ENCODE data around the gene CNEP1R1. TPM values are rescaled to one million over a fixed set of nuclear protein-coding genes. Genes with fewer than 3 reads are reported as not detected.

Gene CNEP1R1
- total RNA-seq, 1 experiment from 2014 or later: 14.6 TPM

DNA sequence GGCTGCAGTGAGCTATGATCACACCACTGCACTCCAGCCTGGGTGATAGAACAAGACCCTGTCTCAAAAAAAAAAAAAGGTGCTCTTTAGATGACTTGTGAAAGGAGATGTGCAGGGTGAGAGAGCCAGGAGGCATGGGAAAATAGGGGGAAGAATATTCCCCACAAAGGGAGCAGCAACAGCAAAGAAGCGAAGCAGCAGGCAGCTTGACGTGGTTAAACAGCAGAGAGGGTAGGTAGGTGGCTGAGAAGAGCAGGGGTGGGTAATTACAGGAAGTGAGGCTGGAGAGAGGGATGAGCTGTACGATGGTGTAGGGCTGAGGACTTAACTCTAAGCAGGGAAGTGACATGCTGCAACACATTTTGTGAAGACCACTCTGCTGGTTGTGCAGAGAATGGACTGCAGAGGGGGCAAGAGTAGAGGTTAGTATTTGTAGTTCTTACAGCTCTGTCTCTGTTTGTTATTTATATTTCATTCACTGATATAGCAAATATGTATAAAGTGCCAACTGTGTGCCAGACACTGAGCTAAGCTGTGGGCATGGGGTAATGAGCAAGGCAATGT lies 42.3 kb downstream of the CNEP1R1 start:
- H3K4me2 ChIP-seq (ENCODE audit: low read length): peak overlapping the region; percentile 91
- H4K20me1 ChIP-seq (ENCODE audit: insufficient read depth): no peaks in the 10 kb centered on the region
- H3K4me3 ChIP-seq (replicated peaks in 1 of 2; ENCODE audit: low read depth in 1 of 2, low read length in 2 of 2): peak overlapping the region; percentile 79 to 81; a peak in 3 of 4 replicates
- no TSS peak for BruUV-seq (replicated peaks)
- TF ChIP-seq SIN3A (IDR thresholded peaks at IDR 0.05; ENCODE audit: low read depth) (no peak), ZNF274 (IDR thresholded peaks at IDR 0.05; ENCODE audit: low read depth, low read length) (no peak), RAD21 (IDR thresholded peaks at IDR 0.05; ENCODE audit: low read depth) (peak; percentile 54)
- TF ChIP-seq, protein P1, sequence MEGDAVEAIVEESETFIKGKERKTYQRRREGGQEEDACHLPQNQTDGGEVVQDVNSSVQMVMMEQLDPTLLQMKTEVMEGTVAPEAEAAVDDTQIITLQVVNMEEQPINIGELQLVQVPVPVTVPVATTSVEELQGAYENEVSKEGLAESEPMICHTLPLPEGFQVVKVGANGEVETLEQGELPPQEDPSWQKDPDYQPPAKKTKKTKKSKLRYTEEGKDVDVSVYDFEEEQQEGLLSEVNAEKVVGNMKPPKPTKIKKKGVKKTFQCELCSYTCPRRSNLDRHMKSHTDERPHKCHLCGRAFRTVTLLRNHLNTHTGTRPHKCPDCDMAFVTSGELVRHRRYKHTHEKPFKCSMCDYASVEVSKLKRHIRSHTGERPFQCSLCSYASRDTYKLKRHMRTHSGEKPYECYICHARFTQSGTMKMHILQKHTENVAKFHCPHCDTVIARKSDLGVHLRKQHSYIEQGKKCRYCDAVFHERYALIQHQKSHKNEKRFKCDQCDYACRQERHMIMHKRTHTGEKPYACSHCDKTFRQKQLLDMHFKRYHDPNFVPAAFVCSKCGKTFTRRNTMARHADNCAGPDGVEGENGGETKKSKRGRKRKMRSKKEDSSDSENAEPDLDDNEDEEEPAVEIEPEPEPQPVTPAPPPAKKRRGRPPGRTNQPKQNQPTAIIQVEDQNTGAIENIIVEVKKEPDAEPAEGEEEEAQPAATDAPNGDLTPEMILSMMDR (IDR thresholded peaks at IDR 0.05 in 2 of 3, conservative IDR thresholded peaks at IDR 0.05 in 1 of 3; ENCODE audit: borderline replicate concordance in 1 of 3, insufficient read depth in 1 of 3, low read depth in 2 of 3, low read length in 2 of 3): peak; percentile 23 to 51 (median 48); a peak in 5 of 6 replicates
- H3K9me2 ChIP-seq (ENCODE audit: insufficient read depth): no peaks in the 10 kb centered on the region
- no peaks in the 10 kb centered on the region for H3K27me3 ChIP-seq (ENCODE audit: insufficient read depth, low read length)
- ATAC-seq (no peak), DNase-seq (ENCODE audit: low read depth, low spot score) (peak; percentile 22)
- no peaks in the 10 kb centered on the region for H3K9me3 ChIP-seq (ENCODE audit: control insufficient read depth in 1 of 2, insufficient read depth in 1 of 2, low read depth in 1 of 2, low read length in 2 of 2)
- RAD21 ChIA-PET (ENCODE audit: low non-redundant PET in 1 of 2, low total read pairs in 2 of 2, uncharacterized antibody in 2 of 2, unreplicated experiment in 2 of 2): interaction anchor here (0.9 to 1.1 kb wide), 1 partner anchor 143 kb away, joined by 5 to 6 read pairs; no protein-coding TSS in a partner anchor
- H3K9ac ChIP-seq (ENCODE audit: low read length): no peak overlapping the region
- peaks cover 8 to 18% of the 10 kb centered on the region in 2 experiments for H3K36me3 ChIP-seq (ENCODE audit: control insufficient read depth in 1 of 2, insufficient read depth in 2 of 2, low read length in 2 of 2)
- peaks cover 0 to 14% of the 10 kb centered on the region in 2 experiments; a peak in 2 of 4 replicates for H3K4me1 ChIP-seq (ENCODE audit: control insufficient read depth in 1 of 2, insufficient read depth in 2 of 2, low read length in 2 of 2)
- CTCF ChIA-PET: interaction anchor here (2.6 to 3.0 kb wide), 2 partner anchors 42 to 143 kb away, joined by 14 to 24 read pairs; partner anchors contain the start of gene CNEP1R1
- no peak overlapping the region for H2AFZ ChIP-seq (ENCODE audit: low read depth, low read length, poor library complexity, severe bottlenecking)
- intact Hi-C loops (cut with micrococcal nuclease): loop anchor here (1.0 to 2.0 kb wide), 2 partner anchors 85 to 143 kb away; partner anchors contain the start of gene TENT4B
- POLR2A ChIA-PET: no interaction called here
- H3K79me2 ChIP-seq (ENCODE audit: insufficient read depth, low read length): peaks cover 36% of the 10 kb centered on the region
- no peak overlapping the region for H3K27ac ChIP-seq (ENCODE audit: low read depth, low read length)

GRCh38 chr16:50068550-50068949 lies 43.5 kb downstream of the CNEP1R1 start:
- Histone ChIP-seq H3K9ac (ENCODE audit: low read length) (no peak overlapping the region), H3K27ac (ENCODE audit: low read depth, low read length) (no peak overlapping the region), H3K9me3 (ENCODE audit: control insufficient read depth in 1 of 2, insufficient read depth in 1 of 2, low read depth in 1 of 2, low read length in 2 of 2) (no peaks in the 10 kb centered on the region), H3K27me3 (ENCODE audit: insufficient read depth, low read length) (no peaks in the 10 kb centered on the region), H3K36me3 (ENCODE audit: control insufficient read depth in 1 of 2, insufficient read depth in 2 of 2, low read length in 2 of 2) (peaks cover 8 to 21% of the 10 kb centered on the region in 2 experiments), H3K4me1 (ENCODE audit: control insufficient read depth in 1 of 2, insufficient read depth in 2 of 2, low read length in 2 of 2) (peaks cover 0 to 14% of the 10 kb centered on the region in 2 experiments; a peak in 2 of 4 replicates), H3K4me3 (replicated peaks in 1 of 2; ENCODE audit: low read depth in 1 of 2, low read length in 2 of 2) (no peak overlapping the region), H3K4me2 (ENCODE audit: low read length) (no peak overlapping the region), H2AFZ (ENCODE audit: low read depth, low read length, poor library complexity, severe bottlenecking) (no peak overlapping the region), H3K79me2 (ENCODE audit: insufficient read depth, low read length) (peaks cover 40% of the 10 kb centered on the region), H3K9me2 (ENCODE audit: insufficient read depth) (no peaks in the 10 kb centered on the region), H4K20me1 (ENCODE audit: insufficient read depth) (no peaks in the 10 kb centered on the region)
- intact Hi-C loops (cut with micrococcal nuclease): no loop called here
- ChIA-PET POLR2A (no interaction called here), CTCF (interaction anchor here (3.0 kb wide), 1 partner anchor 142 kb away, joined by 24 read pairs; no protein-coding TSS in a partner anchor), RAD21 (ENCODE audit: low non-redundant PET in 1 of 2, low total read pairs in 2 of 2, uncharacterized antibody in 2 of 2, unreplicated experiment in 2 of 2) (no interaction called here)
- no peak for ATAC-seq
- no peak for DNase-seq (ENCODE audit: low read depth, low spot score)
- no TSS peak for BruUV-seq (replicated peaks)
- TF ChIP-seq SP1 (IDR thresholded peaks at IDR 0.05; ENCODE audit: low read depth) (no peak), POLR2A (IDR thresholded peaks at IDR 0.05; ENCODE audit: borderline replicate concordance, extremely low read depth, insufficient read depth, insufficient read length) (no peak), ELF1 (IDR thresholded peaks at IDR 0.05; ENCODE audit: borderline replicate concordance, low read depth) (no peak), TCF7L2 (IDR thresholded peaks at IDR 0.05; ENCODE audit: borderline replicate concordance, extremely low read depth, insufficient read depth, insufficient read length) (no peak), REST (IDR thresholded peaks at IDR 0.05; ENCODE audit: low read depth) (no peak), POLR2AphosphoS5 (IDR thresholded peaks at IDR 0.05; ENCODE audit: low read depth, low read length) (no peak)
- TF ChIP-seq, protein P1 (IDR thresholded peaks at IDR 0.05 in 2 of 3, conservative IDR thresholded peaks at IDR 0.05 in 1 of 3; ENCODE audit: borderline replicate concordance in 1 of 3, insufficient read depth in 1 of 3, low read depth in 2 of 3, low read length in 2 of 3): no peak

Measured in HCT116 (cell line).